HepG2 (cell line): ENCODE results near the gene TNRC18. TPM values are rescaled to one million over a fixed set of nuclear protein-coding genes. Genes with fewer than 3 reads are reported as not detected.

ENCODE experiments used
- AGO1 ChIP-seq: fragments of 200-400 bp; formaldehyde crosslinking; IDR thresholded peaks from 2 replicates; pipeline ENCODE4 v1.6.1; 2017; ENCODE audit warnings: mild to moderate bottlenecking, low read depth, low read length, moderate library complexity; ENCODE audit not compliant: poor library complexity, severe bottlenecking
- ATM ChIP-seq: fragments of 450-650 bp; IDR thresholded peaks from 2 replicates; pipeline ENCODE4 v1.7.1; 2017; ENCODE audit warnings: mild to moderate bottlenecking, borderline replicate concordance
- DRAP1 ChIP-seq: IDR thresholded peaks from 2 replicates; pipeline ENCODE4 v1.6.1; 2016; ENCODE audit warnings: missing genetic modification reagents, missing compliant biosample characterization
- GTF3A ChIP-seq: sonication (generic); formaldehyde crosslinking; conservative IDR thresholded peaks from 2 replicates; pipeline ENCODE4 v1.4.0; 2020; ENCODE audit warnings: mild to moderate bottlenecking, missing genetic modification reagents
- HBP1 ChIP-seq: IDR thresholded peaks from 2 replicates; pipeline ENCODE4 v1.6.1; 2016; ENCODE audit warnings: low read depth, control low read depth
- HNRNPH1 ChIP-seq: fragments of 200-400 bp; formaldehyde crosslinking; optimal IDR thresholded peaks from 2 replicates; pipeline ENCODE3; 2017; ENCODE audit warnings: mild to moderate bottlenecking, low read depth, low read length
- HOXA3 ChIP-seq: sonication (generic); formaldehyde crosslinking; IDR thresholded peaks from 2 replicates; pipeline ENCODE4 v1.5.0; 2020; ENCODE audit warnings: missing genetic modification reagents
- HOXD1 ChIP-seq: sonication (generic); formaldehyde crosslinking; IDR thresholded peaks from 2 replicates; pipeline ENCODE4 v1.5.0; 2020; ENCODE audit warnings: missing genetic modification reagents
- KDM4B ChIP-seq: sonication (generic); formaldehyde crosslinking; IDR thresholded peaks from 2 replicates; pipeline ENCODE4 v1.4.0; 2020; ENCODE audit warnings: missing genetic modification reagents
- MEIS2 ChIP-seq: sonication (generic); formaldehyde crosslinking; IDR thresholded peaks from 2 replicates; pipeline ENCODE4 v1.9.0; 2021; ENCODE audit warnings: mild to moderate bottlenecking, missing genetic modification reagents
- NCOR1 ChIP-seq: fragments of 200-600 bp; sonication (generic); IDR thresholded peaks from 2 replicates; pipeline ENCODE4 v1.7.0; 2017; ENCODE audit warnings: antibody characterized with exemption, low read length, borderline replicate concordance
- RBFOX2 ChIP-seq: fragments of 200-400 bp; formaldehyde crosslinking; IDR thresholded peaks from 2 replicates; pipeline ENCODE4 v1.6.1; 2017; ENCODE audit warnings: low read depth, mild to moderate bottlenecking, low read length
- RFX3 ChIP-seq: IDR thresholded peaks from 2 replicates; pipeline ENCODE4 v1.6.1; 2016; ENCODE audit warnings: missing biosample characterization, missing genetic modification reagents
- SAP130 ChIP-seq: IDR thresholded peaks from 2 replicates; pipeline ENCODE4 v1.6.1; 2016; ENCODE audit warnings: low read depth
- SATB2 ChIP-seq: sonication (generic); formaldehyde crosslinking; IDR thresholded peaks from 2 replicates; pipeline ENCODE4 v1.5.0; 2020; ENCODE audit warnings: missing genetic modification reagents
- SMC3 ChIP-seq: IDR thresholded peaks from 2 replicates; pipeline ENCODE4 v1.6.1; 2011; ENCODE audit warnings: low read length, improper control_type of control experiment
- SP5 ChIP-seq: IDR thresholded peaks from 2 replicates; pipeline ENCODE4 v1.6.1; 2016; ENCODE audit warnings: low read depth, borderline replicate concordance
- TAF1 ChIP-seq: sonication (generic); formaldehyde crosslinking; IDR thresholded peaks from 2 replicates; pipeline ENCODE4 v1.4.0; 2020; ENCODE audit warnings: missing genetic modification reagents
- ZFP41 ChIP-seq: sonication (generic); formaldehyde crosslinking; IDR thresholded peaks from 2 replicates; pipeline ENCODE4 v1.4.0; 2020; ENCODE audit warnings: mild to moderate bottlenecking, missing genetic modification reagents, borderline replicate concordance
- ZSCAN20 ChIP-seq: sonication (generic); formaldehyde crosslinking; IDR thresholded peaks from 2 replicates; pipeline ENCODE4 v1.4.0; 2020; ENCODE audit warnings: missing genetic modification reagents, mild to moderate bottlenecking, borderline replicate concordance
- polyA plus RNA-seq, 8 experiments: library from polyadenylated mRNA; depleted of rRNA in 3 of 8; stranded (reverse) in 7 of 8; unstranded in 1 of 8; fragments of >200 nt; fragmentation: Illumina TruSeq in 4 of 8; extraction: Trizol in 4 of 8; gene quantifications; 2 replicates each; pipeline versions ENCODE4 v1.2.1 to v1.2.3, GENCODE V29; 2011 to 2016; ENCODE audit warnings: low read depth in 4 of 8, missing spikeins in 1 of 8, mixed read lengths in 1 of 8; ENCODE audit not compliant: insufficient read depth in 1 of 8
- total RNA-seq, 5 experiments: library from RNA; depleted of rRNA; stranded (reverse); fragments of >200 nt; fragmentation: Illumina TruSeq; extraction: Trizol; gene quantifications; 2 replicates each; pipeline ENCODE4 v1.2.3, GENCODE V29; 2016; ENCODE audit warnings: low read depth in 1 of 5
- TF ChIP-seq, protein P1 (sequence below): sonication (generic); IDR thresholded peaks from 2 replicates; pipeline ENCODE4 v1.6.1; 2016; ENCODE audit warnings: low read depth, borderline replicate concordance
- TF ChIP-seq, protein P2 (sequence below): sonication (generic); formaldehyde crosslinking; IDR thresholded peaks from 2 replicates; pipeline ENCODE4 v1.5.0; 2020; ENCODE audit warnings: missing genetic modification reagents
- TF ChIP-seq, protein P3 (sequence below): sonication (generic); formaldehyde crosslinking; IDR thresholded peaks from 2 replicates; pipeline ENCODE4 v1.4.0; 2020; ENCODE audit warnings: missing genetic modification reagents

Gene TNRC18
- total and polyA plus RNA-seq, 2 of the 13 experiments (the other 11 are each of a cell fraction or from before 2014, with no cell fraction given): 11.7 to 17.4 TPM

- TF ChIP-seq, protein P1, sequence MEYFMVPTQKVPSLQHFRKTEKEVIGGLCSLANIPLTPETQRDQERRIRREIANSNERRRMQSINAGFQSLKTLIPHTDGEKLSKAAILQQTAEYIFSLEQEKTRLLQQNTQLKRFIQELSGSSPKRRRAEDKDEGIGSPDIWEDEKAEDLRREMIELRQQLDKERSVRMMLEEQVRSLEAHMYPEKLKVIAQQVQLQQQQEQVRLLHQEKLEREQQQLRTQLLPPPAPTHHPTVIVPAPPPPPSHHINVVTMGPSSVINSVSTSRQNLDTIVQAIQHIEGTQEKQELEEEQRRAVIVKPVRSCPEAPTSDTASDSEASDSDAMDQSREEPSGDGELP: no peak
- TF ChIP-seq SAP130 (CRISPR knock-in tag) (peak; percentile 30; the same call in 1 of the 2 replicates), MEIS2 (0 out of 2 replicates have a peak, but pooled peaks have one; percentile 24), SP5 (CRISPR knock-in tag) (no peak), ZSCAN20 (0 out of 2 replicates have a peak, but pooled peaks have one; percentile 50), SATB2 (0 out of 2 replicates have a peak, but pooled peaks have one; percentile 45), ZFP41 (CRISPR knock-in tag) (no peak), HBP1 (CRISPR knock-in tag) (no peak), KDM4B (CRISPR knock-in tag) (0 out of 2 replicates have a peak, but pooled peaks have one; percentile 1), RBFOX2 (peak; percentile 78), HOXA3 (CRISPR knock-in tag) (0 out of 2 replicates have a peak, but pooled peaks have one; percentile 16), DRAP1 (no peak), ATM (no peak), TAF1 (CRISPR knock-in tag) (peak; percentile 37; the same call in 1 of the 2 replicates), HNRNPH1 (no peak), AGO1 (peak; percentile 5), NCOR1 (no peak), RFX3 (CRISPR knock-in tag) (no peak), GTF3A (no peak), HOXD1 (CRISPR knock-in tag) (0 out of 2 replicates have a peak, but pooled peaks have one; percentile 43), SMC3 (no peak)
- TF ChIP-seq, protein P2, sequence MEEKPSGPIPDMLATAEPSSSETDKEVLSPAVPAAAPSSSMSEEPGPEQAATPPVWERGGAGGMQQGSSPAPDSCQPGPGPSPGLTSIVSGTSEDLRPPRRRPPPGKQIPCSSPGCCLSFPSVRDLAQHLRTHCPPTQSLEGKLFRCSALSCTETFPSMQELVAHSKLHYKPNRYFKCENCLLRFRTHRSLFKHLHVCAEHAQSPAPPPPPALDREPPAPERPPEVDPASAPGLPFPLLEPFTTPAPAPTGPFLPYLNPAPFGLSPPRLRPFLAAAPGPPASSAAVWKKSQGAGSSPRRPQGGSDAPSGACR (CRISPR knock-in tag): 0 out of 2 replicates have a peak, but pooled peaks have one; percentile 46
- TF ChIP-seq, protein P3, sequence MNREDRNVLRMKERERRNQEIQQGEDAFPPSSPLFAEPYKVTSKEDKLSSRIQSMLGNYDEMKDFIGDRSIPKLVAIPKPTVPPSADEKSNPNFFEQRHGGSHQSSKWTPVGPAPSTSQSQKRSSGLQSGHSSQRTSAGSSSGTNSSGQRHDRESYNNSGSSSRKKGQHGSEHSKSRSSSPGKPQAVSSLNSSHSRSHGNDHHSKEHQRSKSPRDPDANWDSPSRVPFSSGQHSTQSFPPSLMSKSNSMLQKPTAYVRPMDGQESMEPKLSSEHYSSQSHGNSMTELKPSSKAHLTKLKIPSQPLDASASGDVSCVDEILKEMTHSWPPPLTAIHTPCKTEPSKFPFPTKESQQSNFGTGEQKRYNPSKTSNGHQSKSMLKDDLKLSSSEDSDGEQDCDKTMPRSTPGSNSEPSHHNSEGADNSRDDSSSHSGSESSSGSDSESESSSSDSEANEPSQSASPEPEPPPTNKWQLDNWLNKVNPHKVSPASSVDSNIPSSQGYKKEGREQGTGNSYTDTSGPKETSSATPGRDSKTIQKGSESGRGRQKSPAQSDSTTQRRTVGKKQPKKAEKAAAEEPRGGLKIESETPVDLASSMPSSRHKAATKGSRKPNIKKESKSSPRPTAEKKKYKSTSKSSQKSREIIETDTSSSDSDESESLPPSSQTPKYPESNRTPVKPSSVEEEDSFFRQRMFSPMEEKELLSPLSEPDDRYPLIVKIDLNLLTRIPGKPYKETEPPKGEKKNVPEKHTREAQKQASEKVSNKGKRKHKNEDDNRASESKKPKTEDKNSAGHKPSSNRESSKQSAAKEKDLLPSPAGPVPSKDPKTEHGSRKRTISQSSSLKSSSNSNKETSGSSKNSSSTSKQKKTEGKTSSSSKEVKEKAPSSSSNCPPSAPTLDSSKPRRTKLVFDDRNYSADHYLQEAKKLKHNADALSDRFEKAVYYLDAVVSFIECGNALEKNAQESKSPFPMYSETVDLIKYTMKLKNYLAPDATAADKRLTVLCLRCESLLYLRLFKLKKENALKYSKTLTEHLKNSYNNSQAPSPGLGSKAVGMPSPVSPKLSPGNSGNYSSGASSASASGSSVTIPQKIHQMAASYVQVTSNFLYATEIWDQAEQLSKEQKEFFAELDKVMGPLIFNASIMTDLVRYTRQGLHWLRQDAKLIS (CRISPR knock-in tag): peak; percentile 56; the same call in 1 of the 2 replicates
Measured at GRCh38 chr7:5420881-5421713, 2.5 kb downstream of the TNRC18 start (continued).
